ENCODE results near the gene LMX1B.

GRCh38 chr9:126666155-126666803 is 52.6 kb downstream of the LMX1B start:
- TF ChIP-seq POLR2A (IDR thresholded peaks at IDR 0.05; ENCODE audit: low read depth, low read length) (no peak), TAF1 (IDR thresholded peaks at IDR 0.05; ENCODE audit: low read depth, low read length) (no peak)

Measured in GM12891 (cell line).